GM18907 (cell line): ENCODE results near the gene LGI1.
"Not testable (repeated sequence)": the region's sequence is repeated elsewhere in the genome, so short reads cannot be mapped to it uniquely, and the experiment has no call there.

Source experiments
- ATAC-seq: cut with Tn5 transposase; IDR thresholded peaks from one replicate; pipeline ENCODE4 v1.9.1; 2021; ENCODE audit warnings: mild to moderate bottlenecking, moderate library complexity; ENCODE audit not compliant: unreplicated experiment

The LGI1 gene

DNA sequence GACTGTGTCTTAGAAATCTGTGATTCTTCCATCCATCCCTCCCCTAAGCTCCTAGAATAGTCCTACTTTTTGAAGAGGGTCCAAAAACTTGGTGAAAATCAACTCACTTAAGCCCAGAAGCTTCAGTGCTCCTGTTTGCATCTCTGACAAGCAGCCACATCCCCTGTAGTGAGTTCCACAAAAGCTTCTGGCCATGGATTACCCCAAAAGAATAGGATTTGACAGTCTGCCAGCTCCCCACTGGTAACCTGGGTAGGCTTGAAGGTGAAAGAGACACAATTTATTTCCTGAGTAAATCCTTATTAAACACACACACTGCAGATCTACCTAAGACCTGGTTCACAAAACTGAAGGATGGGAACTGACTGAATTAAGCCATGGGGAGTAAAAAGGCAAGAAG lies 46.5 kb downstream of the LGI1 start:
- no peak for ATAC-seq

DNA sequence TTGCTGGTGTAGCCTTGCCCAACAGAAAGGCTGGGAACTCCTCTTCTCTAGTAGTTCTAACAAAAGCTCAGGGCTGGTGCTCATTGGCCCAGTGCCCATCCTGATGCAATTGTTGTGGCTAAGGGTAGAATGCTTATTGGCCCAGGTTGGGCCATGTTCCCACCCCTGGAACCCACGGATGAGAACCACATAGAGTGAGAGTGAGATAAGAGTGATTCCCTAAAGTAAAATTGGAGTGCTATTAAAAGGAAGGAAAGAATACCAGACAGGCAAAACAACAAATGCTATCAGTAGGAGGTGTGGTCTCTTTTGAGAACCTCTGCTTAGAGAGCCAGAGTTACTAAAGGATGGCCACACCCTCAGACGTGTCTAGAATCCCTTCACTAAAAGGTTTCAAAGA lies 49.2 kb downstream of the LGI1 start:
- no peak for ATAC-seq

DNA sequence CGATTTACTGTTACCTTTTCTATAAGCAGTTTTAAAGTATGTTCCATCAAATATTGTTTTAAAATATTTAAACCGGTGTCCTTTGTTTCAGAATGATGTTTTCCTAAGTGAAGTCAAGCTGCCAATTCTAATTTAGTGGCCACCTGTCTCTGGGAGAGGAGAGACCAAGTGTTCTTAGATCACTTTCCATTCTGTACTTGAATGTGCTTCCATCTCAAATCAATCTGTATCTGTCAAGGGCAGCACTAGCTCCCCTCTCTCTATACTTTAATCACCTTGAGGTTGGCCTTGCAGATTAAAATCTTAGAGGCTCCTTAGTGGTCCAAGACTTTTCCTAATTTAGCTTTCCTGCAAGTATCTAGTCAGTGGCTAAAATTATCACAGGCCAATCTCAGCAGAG lies 49.6 kb downstream of the LGI1 start:
- ATAC-seq, result no peak

DNA sequence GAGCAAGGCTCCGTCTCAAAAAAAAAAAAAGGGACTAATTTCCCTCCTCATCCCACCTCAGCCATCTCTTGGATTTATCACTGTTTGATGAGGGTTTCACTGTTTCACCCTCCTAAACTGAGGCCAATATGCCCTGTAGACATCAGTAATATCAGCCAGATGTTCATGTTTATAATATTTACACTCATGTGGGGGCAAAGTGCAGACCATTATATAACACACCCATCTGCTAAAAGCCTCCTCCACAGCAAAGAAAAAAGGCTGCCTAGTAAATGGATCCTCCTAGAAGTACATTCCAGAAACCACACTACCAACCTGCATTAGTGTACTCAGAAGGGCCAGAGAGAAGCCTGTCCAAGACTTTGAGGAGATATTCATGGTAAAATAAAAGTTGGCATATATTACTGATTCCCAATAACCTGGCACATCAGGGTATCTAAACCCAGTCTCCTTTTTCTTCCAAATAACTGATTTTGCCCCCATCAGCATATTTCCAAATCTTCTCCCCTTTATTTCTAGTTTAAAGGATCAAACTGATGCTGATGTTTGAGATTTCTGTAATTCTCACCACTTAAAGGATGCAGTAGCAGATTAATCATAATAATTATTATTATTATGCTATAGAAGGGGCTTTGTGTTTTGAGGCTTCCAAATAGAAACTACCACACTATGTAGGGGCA lies 55.1 kb downstream of the LGI1 start:
- no peak for ATAC-seq

DNA sequence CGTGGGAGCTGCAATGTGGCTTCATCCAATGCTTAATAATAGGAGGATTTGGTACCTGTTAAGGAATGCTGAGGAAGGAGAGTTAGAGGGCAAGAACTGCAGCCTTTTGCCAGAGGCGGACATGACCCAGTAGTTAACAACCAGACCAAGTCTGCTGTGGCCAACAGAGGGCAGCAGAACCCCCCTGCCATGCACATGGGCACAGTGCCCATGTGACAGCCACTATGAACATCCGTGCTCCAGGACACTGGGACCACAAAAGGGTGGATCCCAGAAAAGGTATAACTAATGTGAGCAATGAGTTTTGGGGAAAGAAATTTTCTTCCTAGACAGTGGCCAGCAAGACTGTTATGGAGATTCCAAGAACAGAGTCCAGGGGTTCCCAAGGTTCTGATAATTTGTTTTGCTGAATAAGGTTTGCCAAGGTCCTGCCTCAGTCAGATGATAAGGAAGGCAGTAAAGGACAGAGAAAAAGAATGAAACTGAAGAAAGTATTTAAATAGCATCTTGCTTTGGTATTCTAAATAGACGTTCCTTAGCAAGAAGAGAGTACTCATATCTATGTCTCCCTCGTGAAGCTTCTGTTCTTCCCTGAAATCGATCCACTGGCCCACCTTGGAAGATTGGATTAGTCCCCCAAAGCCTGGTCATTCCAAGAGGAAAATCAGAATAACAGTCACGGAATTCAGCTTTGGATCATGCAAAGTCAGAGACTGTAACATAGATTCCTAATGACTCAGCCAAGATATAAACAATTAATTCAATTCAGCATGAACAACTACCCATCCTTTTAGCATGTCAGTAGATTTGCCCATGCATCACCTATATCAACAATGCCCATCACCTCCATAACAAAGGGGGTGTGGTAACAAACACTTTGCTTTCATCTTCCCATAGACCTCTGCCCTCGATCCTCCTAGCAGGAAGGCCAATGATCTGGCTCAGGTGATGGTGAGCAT lies 56.0 kb downstream of the LGI1 start:
- no peak for ATAC-seq

DNA sequence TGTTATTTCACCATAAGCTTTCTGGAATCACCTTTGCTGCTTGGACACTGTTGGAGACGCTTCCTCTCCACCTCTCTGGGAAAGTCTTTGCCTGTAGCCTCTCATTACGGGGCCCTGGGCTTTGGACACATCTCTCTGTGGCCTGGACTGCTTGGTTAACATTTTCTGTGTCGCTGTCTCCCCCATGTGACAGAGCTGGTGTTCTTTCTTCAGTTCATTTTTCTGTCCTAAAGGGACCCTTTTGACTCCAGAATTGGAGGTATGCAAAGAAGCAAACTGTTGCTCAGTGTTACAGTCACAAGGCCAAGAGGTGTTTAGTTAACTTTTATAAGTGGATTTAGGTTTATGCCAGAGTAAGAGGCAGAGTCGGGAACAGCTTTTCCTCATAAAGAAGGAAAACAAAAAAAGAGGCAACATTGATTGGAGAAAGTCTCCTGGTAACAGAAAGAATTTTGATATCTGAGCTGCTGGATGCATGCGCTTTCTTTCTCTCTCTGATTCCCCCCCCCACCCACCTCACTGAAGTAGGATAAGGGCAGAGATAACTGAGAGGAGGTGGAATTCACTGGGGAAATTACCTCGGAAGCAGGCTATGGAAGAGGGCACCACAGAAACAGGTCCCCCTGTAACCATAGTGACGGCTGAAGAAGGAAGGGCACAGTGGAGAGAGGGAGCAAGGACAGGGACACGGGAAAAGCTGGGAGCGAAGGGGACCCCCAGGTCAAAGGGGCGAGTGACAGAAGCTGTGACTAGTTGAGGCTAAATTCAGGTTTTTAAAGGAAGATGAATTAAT lies 57.8 kb downstream of the LGI1 start:
- no peak for ATAC-seq

DNA sequence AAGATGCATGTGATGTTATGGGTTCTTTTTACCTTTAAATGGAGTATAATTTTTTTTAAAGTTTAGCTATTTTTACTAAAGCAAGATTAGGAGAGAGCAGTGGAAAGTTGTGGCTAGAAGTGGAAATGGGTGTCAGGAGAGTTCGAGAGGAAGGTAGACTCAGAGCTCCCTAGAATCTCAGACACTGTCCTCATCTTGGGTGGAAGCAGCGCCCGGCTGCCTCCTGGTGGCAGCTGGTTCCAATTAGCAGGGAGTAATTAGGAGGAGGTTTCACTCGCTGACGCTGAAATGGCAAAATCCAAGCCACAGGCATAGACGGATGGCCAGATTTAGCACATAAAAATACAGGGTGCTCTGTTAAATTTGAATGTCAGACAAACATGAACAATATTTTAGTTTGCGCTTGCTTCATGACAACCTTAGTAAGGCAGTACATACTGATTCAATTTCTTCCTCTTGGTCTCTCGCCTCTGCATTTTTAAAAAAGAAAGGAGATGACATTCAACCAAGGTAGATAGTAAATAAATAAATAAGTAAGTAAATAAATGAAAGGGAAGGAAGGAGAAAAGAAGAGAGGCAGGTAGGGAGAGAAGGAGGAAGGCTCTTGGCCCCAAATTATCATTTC lies 58.5 kb downstream of the LGI1 start:
- no peak for ATAC-seq

DNA sequence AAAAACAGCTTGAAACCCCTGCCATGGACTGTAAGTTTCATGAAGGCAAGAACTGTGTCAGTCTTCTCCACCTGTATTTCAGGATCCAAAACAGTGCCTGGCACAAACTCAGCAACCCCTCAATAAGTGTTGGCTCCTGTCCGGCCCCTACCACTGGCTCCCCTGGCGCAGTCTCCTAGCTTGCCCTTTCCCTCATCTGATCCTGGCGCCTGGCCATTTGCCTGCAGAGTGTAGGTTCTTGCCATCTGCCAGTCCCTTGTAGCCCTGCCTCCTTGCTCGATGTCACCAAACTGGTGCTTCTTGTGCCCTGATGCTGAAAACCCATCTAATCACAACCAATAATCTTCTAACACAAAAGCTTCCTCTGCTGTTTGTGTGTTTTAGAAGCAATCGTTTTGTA lies 60.4 kb downstream of the LGI1 start:
- no peak for ATAC-seq

DNA sequence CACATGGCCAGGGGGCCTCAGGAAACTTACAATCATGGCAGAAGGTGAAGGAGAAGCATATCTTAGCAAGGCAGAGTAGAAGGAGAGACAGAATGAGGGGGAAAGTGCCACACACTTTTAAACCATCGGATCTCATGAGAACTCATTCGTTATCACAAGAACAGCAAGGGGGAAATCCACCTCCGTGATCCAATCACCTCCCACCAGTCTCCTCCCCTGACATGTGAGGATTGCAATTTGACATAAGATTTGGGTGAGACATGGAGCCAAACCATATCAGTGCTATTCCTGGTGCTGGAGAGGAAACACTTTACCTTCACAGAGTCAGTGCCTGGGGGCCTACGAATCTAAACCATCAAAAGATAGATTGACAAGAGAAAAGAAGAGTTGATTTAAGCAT lies 61.8 kb downstream of the LGI1 start:
- no peak for ATAC-seq

DNA sequence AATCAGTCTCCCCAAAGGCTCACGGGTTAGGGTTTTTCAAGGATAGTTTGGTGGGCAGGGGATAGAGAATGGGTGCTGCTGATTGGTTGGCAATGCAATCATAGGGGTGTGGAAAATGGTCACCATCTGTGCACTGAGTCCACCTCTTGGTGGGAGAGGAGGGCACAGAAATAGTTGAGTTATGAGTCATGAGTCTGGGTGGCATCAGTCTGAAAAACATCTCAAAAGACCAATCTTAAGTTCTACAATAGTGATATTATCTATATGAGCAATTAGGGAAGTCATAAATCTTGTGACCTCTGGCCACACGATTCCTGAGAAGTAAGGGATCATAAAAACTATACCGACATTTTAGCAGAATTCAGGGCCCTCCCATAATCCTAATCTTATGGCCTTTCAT lies 62.7 kb downstream of the LGI1 start:
- ATAC-seq, result no peak

DNA sequence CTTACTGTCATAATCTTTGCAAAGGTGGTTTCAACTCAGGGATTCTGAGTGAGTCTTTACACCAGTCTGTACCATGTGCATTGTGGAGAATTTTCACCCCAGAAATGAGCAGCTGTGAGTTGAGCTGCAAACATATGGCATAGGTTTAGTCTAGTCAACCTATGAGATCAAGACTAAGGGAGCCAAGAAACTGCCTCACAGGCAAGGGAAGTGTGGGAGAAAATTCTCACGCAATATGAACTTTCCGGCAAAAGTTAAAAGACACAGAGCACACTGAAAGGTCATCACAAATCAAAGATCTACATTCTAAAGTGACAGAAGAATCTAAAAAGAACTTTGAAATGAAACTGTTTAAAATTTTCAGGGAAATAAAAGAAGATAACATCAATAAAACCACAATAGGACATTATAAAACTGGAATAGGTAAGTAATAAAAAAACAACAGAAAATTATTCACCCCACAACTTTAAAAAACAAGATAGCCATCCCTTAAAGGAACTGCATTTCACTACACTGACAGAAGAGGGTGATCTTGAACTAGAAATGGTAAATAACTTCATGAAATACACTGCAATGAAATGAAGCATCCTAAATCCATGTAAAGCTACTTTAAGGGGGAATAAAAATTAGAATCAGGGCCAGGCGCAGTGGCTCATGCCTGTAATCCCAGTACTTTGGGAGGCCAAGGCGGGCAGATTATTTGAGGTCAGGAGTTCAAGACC lies 63.5 kb downstream of the LGI1 start:
- ATAC-seq, result no peak

DNA sequence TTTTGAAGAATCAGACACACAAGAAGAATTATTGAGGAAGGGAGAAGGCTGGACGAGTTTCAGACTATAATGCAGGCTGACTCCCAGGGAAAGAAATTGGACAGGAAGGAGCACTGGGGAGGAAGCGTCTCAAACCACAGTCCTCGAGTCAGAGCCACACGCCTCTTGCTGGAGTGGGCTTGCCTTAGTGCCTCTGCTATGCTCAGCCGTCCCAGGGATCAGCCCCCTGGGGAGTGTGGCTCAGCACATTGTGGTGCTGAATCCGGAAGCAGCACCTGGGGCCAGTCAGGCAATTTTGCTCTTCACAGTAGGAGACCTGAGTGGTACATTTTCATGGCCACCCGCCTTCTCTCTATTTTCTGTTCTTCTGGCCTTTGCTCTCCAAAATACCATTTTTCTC lies 68.6 kb downstream of the LGI1 start:
- no peak for ATAC-seq

DNA sequence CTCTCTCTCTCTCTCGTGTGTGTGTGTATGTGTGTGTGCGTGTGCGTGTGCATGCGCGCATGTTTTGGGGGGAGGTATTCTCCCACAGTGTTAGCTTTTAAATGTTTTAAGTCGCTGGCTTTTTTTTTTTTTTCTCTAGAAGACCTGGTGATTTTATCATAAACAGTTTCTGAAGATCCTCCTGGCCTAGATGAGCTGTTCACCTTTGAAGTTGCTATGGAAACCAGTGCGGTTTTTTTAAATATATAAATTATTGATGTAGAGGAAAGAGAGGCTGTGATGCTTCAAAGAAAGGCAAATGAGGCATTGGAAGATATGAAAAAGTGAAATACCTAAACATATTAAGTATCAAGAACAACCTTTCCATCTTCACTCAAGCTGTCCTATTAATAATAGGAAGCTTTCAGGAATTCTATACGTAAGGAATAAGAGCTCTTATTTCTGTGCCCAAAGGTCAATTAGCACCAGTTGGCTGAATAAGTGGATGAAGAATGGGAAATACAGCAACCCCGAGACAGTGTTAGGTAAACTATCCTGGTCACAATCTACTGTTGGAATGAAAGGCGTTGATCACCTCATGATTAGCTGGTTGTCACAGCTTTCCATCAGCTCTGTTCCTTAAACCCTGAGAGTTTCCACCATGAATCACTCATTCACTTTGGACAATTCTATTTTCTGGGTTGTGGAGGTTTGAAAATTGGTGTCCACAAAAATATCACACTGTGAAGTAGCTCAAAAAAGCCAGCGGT lies 69.5 kb downstream of the LGI1 start:
- ATAC-seq, result no peak

DNA sequence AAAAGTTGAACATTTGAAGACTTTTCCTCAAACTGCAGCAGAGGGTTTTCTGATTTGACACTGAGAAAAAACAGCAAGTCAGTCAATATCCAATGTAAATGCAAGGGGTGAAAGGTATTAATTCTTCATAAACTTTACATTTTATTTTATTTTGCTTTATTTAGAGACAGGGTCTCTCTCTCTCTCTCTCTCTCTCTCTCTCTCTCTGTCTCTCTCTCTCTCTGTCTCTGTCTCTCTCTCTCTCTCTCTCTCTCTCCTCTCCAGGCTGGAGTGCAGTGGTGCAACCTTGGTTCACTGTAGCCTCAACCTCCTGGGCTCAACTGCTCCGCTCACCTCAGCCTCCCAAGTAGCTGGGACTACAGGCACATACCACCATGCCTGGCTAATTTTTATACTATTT lies 73.3 kb downstream of the LGI1 start:
- ATAC-seq, result not testable (repeated sequence)

DNA sequence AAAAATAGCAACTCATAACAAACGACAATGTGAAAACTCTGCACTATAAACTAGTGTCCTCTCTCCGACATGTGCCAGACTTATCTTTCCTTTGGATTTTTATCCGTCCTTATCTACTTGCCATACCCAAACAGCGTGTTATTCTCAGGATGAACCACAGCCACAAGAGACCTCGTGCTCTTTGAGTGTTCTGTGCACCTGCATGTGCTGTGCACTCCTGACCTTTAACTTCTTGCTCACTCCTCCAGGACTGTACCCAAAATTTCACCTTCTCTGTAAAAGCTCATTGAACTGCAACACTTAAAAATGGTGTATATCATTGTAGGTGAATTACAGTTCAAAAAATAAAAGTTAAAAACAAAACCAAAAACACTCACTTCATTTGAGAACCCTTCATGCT lies 78.0 kb downstream of the LGI1 start:
- no peak for ATAC-seq

DNA sequence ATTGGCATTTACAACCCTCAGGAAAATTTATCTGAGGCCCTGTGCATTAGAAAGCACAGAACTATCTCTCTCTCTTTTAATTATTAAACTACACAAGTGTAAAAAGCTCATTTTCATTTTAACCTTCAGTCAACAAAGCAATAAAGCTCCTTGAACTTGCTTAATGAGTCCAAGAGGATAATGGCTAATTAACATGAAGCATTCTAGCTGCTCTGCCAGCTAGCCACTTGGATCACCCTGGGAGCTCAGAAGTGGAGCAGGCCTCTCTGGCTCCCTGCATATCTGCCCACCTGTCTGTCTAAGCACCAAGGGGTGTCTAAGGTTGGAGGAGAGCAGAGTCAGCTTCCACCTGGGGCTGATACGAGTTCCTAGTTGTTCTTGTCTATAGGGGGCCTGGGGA lies 80.1 kb downstream of the LGI1 start:
- no peak for ATAC-seq

DNA sequence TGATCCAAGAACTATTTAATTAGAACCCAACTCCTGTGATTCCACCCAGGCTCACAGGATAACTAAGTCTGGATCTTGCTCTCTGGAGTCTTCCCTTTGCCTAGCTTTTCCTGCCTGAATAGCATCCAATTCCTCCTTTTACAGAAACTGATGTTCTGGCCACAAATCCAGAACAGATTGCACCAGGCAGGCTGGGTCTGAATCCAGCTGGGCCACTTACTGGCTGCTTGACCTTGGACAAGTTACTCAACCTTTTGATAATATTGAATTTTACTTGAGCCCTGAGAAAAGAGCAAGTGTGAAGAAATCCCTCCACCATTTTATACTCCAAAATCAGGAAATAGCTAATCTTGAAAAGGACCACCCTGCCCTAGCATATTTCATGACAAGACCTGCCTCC lies 80.5 kb downstream of the LGI1 start:
- no peak for ATAC-seq

DNA sequence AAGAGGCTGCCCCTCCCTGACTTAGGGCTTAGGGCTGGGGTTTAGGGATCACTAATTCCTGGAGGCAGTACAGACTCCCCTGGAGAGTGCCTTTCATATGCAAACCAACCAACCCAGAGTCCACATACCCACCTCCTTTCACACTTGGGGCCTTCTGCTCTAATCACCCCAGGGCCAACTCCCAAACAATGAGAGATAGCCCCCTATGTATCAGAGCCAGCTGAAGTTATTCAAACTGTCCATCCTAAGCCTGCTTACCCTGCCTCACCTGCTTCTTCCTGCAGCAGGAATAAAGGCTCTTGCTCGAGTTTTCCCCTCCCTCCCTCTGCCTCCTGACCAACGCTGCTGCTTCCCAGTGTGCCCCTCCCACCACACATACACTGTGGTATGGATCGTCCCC lies 84.2 kb downstream of the LGI1 start:
- no peak for ATAC-seq

DNA sequence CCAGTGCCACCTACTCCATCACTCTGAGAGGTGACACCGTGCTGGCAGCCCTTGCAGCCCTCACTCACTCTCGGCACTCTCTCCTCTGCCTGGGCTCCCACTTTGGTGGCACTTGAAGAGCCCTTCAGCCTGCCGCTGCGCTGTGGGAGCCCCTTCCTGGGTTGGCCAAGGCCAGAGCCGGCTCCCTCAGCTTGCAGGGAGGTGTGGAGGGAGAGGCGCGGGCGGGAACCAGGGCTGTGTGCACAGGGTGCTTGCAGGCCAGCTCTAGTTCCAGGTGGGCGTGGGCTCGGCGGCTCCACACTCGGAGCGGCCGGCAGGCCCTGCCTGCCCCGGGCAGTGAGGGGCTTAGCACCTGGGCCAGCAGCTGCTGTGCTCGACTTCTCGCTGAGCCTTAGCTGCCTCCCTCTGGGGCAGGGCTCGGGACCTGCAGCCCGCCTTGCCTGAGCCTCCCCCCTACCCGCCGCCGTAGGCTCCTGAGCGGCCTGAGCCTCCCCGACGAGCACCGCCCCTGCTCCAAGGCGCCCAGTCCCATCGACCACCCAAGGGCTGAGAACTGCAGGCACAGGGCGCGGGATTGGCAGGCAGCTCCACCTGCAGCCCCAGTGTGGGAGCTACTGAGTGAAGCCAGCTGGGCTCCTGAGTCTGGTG lies 87.4 kb downstream of the LGI1 start:
- ATAC-seq, result no peak
